K562 (cell line): ENCODE data around the gene LILRB3.

ENCODE experiments used
- POLR2A ChIP-seq: fragments of 450-650 bp; conservative IDR thresholded peaks from 2 replicates; pipeline ENCODE4 v1.6.1; 2016
- TF ChIP-seq, protein P1 (sequence below), 3 experiments: IDR thresholded peaks in 2 of 3; conservative IDR thresholded peaks in 1 of 3; 2 replicates each; pipeline ENCODE4 v1.5.1; 2011 to 2012; ENCODE audit warnings: low read length in 3 of 3, mild to moderate bottlenecking in 3 of 3, control low read depth in 2 of 3, improper control_type of control experiment in 1 of 3, inconsistent platforms in 1 of 3, low read depth in 1 of 3, mixed read lengths in 1 of 3, moderate library complexity in 1 of 3; ENCODE audit not compliant: insufficient read depth in 2 of 3

DNA sequence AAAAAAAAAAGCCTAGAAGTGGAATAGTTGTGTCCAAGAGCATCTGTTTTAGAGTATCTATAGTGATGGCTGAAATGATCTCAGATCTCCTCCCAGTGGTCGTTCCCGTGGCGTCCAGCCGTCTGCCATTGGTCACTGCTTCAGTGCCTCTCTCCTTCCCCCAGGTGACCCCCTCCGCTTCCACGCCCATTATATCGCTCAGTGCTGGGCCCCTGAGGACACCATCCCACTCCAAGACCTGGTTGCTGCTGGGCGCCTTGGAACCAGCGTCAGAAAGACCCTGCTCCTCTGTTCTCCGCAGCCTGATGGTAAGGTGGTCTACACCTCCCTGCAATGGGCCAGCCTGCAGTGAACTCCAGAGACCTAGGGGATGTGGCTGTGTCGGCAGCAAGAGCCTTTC is 29.8 kb downstream of the LILRB3 start:
- no peak for TF ChIP-seq POLR2A
- TF ChIP-seq, protein P1, sequence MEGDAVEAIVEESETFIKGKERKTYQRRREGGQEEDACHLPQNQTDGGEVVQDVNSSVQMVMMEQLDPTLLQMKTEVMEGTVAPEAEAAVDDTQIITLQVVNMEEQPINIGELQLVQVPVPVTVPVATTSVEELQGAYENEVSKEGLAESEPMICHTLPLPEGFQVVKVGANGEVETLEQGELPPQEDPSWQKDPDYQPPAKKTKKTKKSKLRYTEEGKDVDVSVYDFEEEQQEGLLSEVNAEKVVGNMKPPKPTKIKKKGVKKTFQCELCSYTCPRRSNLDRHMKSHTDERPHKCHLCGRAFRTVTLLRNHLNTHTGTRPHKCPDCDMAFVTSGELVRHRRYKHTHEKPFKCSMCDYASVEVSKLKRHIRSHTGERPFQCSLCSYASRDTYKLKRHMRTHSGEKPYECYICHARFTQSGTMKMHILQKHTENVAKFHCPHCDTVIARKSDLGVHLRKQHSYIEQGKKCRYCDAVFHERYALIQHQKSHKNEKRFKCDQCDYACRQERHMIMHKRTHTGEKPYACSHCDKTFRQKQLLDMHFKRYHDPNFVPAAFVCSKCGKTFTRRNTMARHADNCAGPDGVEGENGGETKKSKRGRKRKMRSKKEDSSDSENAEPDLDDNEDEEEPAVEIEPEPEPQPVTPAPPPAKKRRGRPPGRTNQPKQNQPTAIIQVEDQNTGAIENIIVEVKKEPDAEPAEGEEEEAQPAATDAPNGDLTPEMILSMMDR (IDR thresholded peaks at IDR 0.05 in 2 of 3, conservative IDR thresholded peaks at IDR 0.05 in 1 of 3; ENCODE audit: insufficient read depth in 2 of 3, low read depth in 1 of 3, low read length in 3 of 3): no peak
